HG02970 (cell line): ENCODE measurements around the gene CCL26.
"Not testable (repeated sequence)": the region's sequence is repeated elsewhere in the genome, so short reads cannot be mapped to it uniquely, and the experiment has no call there.

ENCODE experiments used
- ATAC-seq: cut with Tn5 transposase; IDR thresholded peaks from one replicate; pipeline ENCODE4 v1.9.1; 2021; ENCODE audit warnings: mild to moderate bottlenecking, moderate library complexity, moderate number of reproducible peaks; ENCODE audit not compliant: unreplicated experiment, low FRiP score

CCL26 gene

DNA sequence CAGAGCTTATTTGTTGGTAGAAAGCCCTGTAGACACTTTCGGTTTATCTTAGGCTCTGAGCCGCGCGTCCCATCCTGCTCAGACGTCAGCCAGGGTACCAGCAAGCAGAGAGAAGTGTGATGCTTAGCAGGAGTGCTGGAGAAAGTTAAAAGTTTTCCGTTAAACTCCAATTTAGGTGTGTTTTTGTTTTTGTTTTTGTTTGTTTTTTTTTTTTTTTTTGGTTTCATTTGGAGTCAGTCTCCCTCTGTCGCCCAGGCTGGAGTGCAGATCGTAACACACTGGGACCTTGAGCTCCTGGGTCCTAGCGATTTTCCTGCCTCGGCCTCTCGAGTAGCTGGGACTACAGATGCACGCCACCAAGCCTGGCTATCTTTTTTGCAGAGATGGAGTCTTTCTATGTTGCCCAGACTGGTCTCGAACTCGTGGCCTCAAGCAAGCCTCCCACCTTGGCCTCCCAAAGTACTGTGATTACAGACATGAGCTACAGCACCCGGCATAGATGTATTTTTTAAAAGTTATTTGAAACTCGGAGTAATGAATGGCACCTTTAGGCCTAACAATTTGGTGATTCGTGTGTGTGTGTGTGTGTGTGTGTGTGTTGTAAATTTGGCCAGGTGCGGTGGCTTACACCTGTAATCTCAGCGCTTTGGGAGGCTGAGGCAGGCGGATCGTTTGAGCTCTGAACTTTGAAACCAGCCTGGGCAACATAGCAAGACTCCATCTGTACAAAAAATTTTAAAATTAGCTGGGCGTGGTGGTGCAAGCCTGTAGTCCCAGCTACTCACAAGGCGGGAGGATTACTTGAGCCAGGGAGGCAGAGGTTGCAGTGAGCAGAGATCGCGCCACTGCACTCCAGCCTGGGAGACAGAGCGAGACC, 32.0 kb downstream of the CCL26 start:
- ATAC-seq: no peak

DNA sequence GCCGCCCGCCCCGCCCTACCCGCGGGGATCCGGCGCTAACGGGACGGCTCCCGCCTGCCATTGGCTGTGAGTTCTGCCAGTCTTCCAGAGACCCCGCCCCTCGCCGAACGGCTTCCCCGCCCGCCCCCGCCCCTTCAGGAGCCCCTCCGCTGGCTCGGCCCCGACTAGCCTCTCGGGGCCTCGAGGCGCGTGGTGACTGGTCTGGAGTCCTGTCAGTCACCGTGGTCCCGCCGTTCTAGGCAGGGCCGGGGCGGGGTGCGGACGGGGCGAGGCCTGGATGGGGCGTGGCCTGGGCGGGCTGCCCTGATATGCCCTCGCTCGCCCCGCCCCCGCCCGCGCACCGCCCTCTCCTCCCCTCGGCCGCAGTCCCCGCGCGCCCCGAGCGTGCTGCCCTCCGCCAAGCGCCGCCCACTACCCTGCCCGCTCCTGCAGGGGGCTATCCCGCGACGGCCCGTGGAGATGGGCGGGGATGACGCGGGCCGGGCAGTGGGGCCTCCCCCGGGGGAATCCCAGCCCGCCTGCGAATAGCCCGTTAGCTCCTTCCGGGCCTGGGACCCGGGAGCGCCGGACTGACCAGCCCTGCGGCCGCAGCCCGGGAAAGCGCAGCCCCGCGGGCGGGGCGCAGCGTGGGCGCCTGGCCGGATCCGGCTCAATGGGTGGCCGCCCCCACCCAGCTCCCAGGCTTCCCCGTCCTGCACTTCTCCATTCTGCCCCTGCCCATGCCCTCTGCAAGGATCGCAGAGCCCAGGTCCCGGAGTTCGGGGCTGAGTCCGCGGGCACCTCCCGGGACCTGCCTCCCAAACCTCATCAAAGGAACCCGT, 32.8 kb downstream of the CCL26 start:
- ATAC-seq: peak; percentile 82

DNA sequence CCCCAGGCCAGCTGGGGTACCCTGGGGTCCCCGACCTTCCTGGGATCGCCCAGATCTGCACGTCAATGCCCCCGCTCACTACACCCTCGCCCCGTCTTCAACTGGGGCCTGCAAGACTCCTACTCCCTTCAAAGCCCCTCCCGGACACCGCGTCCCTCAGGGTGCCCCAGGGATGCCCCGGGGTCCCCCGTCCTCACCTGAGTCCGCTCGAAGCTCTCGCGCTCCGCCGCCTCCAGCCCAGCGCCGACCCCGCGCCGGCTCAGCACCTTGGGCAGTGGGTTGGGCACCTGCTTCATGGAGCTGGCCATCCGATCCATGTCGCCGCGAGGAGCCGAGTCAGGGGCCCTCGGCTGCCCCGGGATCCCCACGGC, 33.4 kb downstream of the CCL26 start, which contains the start of gene HIP1:
Gene HIP1, minus strand, starts transcription at position 338 of the 371 bp plus-strand sequence. Its CDS starts 21 bp downstream, at position 317.
- no peak for ATAC-seq

DNA sequence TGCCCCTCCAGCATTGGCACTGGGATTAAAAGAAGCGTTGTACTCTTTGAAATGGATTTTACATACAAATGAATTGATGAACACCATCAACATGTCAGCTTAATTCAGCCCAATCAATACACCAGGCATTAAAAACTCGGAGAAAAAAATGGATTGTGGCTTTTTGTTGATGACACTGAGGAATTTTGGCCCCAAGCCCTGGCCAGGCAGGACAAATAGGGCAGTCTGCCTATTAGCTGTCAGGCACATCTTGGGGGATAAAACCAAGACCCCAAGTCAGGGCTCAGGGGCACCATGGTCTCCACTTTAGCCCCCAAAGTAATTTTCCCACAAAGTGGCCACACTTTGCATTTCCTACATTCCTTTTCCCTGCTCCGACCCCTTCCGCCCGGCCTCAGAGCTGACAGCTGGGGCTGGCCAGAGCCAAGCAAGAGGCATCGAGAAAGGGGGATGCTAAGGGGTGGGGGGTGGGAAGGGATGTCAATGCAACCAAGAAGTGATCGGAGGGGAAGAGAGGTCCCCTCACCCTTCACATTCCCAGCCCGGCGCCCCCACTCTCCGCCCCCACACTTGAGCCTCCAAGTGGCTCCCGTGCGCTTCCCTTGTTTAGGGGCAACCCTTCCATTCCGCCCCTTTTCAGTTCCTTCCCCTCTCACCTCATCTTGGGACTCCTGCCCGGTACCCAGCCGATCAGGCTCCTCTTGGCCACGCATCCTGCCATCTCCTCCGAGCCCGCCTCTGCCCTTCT, 34.0 kb downstream of the CCL26 start:
- no peak for ATAC-seq

DNA sequence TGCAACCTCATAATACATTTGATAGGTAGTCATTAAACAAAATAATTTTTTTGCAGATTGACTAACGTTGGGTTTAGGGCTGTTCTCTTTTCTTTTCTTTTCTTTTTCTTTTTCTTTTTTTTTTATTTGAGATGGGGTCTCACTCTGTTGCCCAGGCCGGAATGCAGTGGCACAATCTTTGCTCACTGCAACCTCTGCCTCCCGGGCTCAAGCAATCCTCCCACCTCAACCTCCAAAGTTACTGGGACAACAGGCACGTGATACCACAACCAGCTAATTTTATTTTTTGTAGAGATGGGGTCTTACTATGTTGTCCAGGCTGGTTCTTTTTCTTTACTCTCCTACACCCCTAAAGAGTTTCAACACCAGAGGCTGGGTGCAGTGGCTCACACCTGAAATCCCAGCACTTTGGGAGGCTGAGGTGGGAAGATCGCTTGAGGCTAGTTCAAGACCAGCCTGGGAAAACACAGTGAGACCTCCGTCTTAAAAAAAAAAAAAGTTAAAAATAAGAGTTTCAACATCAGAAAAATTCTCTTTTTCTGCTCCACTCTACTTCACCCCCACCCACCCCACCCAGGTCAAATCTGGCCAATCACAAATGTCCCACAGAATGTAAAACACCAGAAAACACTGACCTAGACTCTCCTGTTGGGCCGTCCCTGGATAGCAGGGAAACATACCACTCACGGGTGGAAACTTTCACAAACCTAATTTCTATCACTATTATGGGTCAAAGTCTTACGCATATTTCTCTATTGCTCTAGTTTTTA, 36.2 kb downstream of the CCL26 start:
- ATAC-seq: no peak

DNA sequence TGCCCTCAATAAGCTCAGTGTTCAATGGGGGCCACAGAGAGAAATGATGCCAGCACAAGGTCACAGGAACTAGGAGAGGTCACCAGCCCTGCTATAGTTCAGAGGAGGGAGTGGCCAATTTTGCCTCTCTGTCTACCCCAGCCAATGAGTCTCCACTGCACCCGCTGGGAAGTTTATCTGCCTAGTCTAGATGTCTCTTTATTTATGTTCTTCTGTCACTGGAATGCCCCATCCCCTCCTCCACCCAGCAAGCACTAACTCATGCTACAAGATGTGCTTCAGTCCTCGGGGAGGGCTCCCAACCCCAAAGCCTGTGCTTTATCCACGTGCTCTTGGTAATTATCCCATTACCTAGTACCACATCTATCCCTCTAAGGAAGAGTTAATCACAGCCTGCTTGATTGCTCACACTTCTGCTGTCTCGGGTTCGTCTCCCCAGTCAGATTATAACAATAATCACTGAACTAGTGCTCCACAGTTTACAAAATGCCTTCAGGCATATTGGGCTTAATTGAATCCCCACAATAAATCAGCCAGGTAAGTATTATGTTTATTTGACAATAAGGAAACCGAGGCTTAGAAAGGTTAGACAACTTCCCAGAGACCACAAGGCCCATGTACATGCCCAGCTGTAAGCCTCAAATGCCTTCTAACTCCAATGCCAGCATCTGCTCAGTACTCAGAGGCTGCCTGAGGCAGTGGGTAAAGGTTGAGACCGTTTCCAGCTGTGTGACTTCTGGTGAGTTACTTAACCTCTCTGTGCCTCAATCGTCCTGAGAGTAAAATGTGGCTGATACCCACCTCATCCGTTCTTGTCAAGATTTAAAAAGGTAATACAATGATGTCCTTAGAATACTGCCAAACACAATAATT, 37.2 kb downstream of the CCL26 start:
- no peak for ATAC-seq

DNA sequence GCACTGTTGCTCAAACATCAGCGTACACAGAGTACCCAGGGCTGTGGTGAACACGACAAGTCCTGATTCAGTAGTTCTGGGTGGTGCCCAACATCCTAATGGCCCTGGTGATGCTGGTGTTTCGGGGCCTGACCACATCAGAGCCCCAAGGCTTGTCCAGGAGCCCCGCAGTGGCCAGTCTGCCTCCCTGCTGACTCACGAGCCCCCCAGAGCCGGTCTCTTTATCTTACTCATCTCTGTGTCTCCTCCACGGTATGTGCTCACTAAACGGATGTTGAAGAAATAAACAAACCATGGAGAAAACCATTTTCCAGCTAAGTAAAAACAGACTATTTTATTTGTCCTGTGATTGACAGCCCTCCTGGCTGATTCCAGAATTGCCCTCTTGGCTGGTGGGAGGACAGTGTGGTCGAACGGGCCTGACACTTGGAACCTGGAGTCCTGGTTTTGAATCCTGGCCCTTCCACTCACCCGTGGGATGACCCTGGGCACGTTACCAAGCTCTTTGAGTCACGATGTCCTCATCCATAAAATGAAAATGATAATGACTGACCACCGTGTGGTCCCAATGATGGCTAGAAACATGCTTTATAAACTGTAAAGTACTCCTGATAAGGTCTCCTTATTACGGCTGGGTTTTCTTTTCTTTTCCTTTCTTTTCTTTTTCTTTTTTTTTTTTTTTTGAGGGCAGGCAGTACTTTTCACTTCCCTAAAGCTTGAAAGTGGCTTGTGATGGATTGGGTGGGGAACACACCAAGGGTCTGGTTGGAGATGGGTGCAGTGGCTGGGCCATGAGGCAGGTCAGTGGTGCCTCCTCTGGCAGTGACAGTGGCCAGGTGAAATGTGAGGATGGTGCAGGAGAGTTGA, 39.0 kb downstream of the CCL26 start:
- ATAC-seq: no peak

DNA sequence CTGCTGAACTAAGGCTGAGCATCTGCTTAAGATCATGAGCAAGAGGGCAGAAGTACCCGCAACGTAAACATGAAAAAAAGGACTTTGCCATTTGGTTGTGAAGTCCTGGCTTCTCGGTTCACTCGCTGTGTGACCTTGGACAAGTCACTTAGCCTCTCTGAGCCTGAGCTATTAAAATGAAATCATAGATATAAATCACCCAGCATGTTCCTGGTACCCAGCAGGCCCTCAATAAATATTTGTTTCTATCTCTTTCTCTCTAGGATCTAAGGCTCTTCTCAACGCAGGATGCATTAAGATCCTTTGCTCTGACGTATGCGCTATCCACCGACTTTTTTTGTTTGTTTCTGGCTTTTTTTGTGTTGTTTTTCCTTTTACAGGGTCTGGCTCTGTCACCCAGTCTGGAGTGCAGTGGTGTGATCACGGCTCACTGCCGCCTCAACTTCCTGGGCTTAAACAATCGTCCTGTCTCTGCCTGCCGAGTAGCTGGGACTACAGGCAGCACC, 39.9 kb downstream of the CCL26 start:
- no peak for ATAC-seq

DNA sequence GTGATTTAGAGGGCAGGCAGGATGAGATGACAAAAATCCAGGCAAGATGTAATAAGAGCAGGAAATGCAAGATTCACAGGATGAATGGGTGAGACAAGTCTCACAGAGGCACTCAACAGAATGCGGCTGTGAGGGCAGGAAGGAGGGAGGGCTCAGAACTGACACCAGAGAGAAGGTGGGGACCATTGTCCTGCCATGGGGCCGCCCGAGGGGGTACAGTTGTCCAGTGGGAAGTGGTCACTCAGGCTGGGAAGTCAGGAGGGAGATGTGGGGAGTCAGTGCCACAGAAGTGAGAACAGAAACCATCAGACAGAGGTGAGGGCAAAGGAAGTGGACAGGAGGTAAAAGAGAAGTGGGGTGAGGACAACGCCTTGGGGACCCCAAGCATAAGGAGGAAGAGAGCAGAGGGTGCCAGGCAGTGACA, 42.1 kb downstream of the CCL26 start:
- ATAC-seq: no peak

DNA sequence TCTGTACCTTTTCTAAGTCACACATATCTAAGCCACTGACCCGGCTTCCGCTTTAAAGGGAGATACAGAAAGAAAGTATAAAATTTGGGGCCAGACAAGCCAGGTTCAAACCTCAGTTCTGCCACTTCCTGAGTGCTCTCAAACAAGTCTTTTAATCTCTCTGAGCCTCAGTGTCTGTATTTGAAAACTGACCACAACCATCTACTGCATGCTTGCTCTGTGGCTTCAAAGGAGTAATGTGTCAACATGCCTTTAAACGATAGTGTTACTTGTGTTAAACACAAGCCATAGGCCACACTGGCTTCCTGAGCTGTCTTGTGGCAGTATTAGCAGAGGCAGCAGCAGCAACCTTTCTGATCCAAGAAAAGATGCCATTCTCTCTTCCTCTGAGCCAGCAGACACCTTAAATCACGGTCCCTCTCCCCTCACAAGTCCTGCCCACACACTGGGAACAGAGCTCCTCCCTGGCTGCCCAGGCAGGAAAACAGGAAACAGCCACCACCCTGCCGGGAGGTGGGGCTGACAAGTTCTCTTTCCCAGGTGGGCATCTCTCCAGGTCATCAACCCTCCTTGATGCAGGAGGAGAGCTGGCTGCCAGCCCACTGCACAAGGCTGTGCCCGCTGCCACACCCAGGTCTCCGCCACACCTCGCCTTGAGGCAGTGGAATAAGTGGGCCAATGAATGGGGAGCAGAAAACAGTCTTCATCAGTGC, 44.0 kb downstream of the CCL26 start:
- ATAC-seq: no peak

DNA sequence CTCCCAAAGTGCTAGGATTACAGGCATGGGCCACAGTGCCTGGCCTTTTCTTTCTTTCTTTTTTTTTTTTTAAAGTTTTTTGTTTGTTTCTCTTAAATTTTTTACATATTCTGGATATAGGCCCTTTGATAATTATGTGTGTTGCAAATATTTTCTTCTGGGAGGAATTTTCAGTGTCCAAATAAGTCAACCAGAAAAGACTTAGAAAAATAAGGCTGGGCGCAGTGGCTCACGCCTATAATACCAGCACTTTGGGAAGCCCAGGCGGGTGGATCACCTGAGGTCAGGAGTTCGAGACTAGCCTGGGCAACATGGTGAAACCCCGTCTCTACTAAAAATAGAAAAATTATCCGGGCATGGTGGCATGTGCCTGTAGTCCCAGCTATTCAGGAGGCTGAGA, 44.7 kb downstream of the CCL26 start:
- ATAC-seq: not testable (repeated sequence)

DNA sequence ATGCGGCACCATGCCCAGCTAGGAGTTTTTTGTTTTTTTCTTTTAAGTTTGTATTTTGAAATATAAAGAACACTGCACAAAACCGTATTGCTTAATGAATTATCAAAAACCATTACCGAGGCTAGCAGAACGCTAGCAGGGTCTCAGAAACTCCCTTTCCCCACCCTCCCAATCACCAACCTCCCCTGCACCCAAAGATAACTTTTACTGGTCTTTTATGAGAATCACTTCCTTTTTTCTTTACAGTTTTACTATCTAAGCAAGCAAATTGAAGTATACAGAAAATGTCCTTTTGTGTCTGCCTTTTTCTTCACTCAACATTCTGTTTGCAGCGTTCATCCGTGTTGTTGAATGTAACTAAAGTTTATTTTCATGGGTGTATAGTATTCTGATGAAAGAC, 46.7 kb downstream of the CCL26 start:
- ATAC-seq: no peak

DNA sequence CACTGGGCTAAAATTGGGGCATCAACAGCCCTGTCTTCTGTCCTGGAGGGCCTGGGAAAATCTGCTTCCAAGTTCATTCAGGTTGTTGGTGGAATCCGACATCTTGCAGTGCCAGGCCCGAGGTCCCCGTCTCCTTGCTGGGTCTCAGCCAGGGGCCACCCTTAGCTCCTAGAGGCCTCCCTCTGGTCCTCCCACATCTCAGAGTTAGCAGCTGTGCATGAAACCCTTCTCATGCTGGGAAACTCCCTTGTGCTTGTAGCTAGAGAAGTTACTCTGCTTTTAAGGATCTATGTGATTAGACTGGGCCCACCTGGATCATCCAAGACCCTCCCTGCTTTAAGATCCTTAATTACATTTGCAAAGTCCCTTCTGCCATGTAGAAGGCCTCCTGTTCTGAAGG, 48.6 kb downstream of the CCL26 start:
- ATAC-seq: no peak

DNA sequence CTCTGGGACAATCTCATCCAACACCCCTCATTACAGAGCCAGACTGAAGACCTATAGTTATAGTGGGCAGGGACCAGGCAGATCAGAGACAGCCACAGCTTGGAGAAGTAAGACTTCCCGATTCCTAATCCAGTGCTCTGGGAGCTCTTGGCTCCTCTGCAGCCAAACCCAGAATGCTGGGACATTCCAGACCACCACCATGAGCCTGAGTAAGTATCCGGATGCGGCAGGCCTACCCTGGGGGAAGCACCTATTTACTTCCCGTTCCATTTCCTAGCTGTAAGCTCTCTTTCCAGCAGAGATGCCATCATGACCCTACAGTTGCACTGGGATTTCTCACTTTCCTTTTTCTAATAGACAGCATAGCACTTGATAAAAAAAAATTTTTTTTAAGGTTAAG, 49.6 kb downstream of the CCL26 start:
- ATAC-seq: no peak

DNA sequence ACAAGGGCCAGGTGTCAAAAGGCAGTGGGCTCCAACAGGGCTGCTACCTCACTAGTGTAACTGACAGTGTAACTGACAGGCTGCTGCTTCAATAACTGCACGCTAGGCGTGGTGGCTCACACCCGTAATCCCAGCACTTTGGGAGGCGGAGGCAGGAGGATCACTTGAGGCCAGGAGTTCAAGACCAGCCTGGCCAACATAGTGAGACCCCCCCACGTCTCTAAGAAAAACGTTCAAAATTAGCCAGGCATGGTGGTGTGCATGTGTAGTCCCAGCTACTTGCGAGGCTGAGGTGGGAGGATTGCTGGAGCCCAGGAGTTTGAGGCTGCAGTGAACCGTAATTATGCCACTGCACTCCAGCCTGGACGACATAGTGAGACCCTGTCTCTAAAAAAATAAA, 50.1 kb downstream of the CCL26 start:
- not testable (repeated sequence) for ATAC-seq

DNA sequence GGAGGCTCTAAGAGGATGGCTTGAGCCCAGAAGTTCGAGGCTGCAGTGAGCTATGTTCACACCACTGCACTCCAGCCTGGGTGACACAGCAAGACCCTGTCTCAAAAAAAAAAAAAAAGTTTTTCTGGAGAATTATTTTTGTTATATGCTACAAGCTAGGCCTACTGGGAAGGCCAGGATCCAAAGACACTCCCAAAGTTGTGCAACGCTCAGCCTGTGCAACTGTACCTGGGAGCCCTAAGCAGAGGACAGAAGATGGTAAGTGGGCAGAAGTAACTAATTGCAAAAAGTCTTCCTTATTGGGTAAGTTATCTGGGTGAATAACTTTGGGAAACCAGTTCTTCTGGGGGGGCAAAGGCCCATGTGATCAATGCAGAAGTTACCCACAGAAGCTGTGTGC, 50.6 kb downstream of the CCL26 start:
- no peak for ATAC-seq

DNA sequence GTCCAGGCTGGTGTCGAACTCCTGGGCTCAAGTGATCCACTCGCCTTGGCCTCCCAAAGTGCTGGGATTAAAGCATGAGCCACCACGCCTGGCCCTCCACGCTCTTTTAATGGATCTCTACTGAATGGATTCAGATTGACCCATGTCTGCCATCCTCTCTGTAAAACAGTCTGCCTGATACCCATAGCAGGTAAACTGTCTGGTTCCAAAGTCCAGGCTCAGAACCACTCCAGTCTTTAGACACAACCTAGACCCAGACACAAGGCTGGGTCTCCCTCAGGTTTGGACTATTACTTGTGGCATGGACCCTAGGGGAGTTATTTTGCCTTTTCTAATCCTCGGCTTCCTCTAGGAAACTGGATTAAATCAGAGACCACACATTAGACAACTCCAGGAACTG, 52.4 kb downstream of the CCL26 start:
- ATAC-seq: no peak
